Ascending aorta (tissue), 2 donors: Measurements from ENCODE around the gene ANKMY2. TPM values are rescaled to one million over a fixed set of nuclear protein-coding genes. Genes with fewer than 3 reads are reported as not detected.
"Not testable (repeated sequence)": the region's sequence is repeated elsewhere in the genome, so short reads cannot be mapped to it uniquely, and the experiment has no call there.

ENCODE experiments used
- DNase-seq, 2 donors: peaks; one replicate each; pipeline ENCODE4 v3.0.0-alpha.2; 2019; ENCODE audit warnings: low spot score in 2 of 2
- H3K27ac ChIP-seq, 2 donors: fragments of 200-600 bp; sonication (generic); one replicate each; pipeline ENCODE4 v1.5.1; 2016 to 2017; ENCODE audit warnings: mild to moderate bottlenecking in 1 of 2
- H3K27me3 ChIP-seq: fragments of 200-600 bp; sonication (generic); one replicate; pipeline ENCODE4 v1.5.1; 2017
- H3K36me3 ChIP-seq, 2 donors: fragments of 200-600 bp; sonication (generic); one replicate each; pipeline ENCODE4 v1.5.1; 2016
- H3K4me1 ChIP-seq, 2 donors: fragments of 200-600 bp; sonication (generic); one replicate each; pipeline ENCODE4 v1.5.1; 2016 to 2017; ENCODE audit warnings: mild to moderate bottlenecking in 1 of 2
- H3K4me3 ChIP-seq, 2 donors: fragments of 200-600 bp; sonication (generic); one replicate each; pipeline ENCODE4 v1.5.1; 2016 to 2017; ENCODE audit warnings: mild to moderate bottlenecking in 1 of 2
- H3K9me3 ChIP-seq, 2 donors: fragments of 200-600 bp; sonication (generic); one replicate each; pipeline ENCODE4 v1.5.1; 2016
- intact Hi-C: fragments of 100-400 bp; cut with DNase I; formaldehyde crosslinking; loops from one replicate; pipeline ENCODE4 v1.15.1; 2023
- total RNA-seq: library from RNA; depleted of rRNA; stranded (reverse); fragments of >200 nt; gene quantifications from one replicate; pipeline ENCODE4 v1.1.0, GENCODE V29; 2016
- TF ChIP-seq, protein P1 (sequence below), 3 experiments: fragments of 200-600 bp in 2 of 3; fragments of 450-650 bp in 1 of 3; sonication (generic) in 2 of 3; IDR thresholded peaks; one replicate each; pipeline ENCODE4 v1.5.1; 2016 to 2019; ENCODE audit warnings: antibody characterized with exemption in 3 of 3, mild to moderate bottlenecking in 1 of 3, moderate library complexity in 1 of 3

The ANKMY2 gene
- total RNA-seq, 1 donor from 2014 or later: 11.2 TPM

GRCh38 chr7:16685535-16685934 lies 40.0 kb upstream of the ANKMY2 start:
- TF ChIP-seq, protein P1, sequence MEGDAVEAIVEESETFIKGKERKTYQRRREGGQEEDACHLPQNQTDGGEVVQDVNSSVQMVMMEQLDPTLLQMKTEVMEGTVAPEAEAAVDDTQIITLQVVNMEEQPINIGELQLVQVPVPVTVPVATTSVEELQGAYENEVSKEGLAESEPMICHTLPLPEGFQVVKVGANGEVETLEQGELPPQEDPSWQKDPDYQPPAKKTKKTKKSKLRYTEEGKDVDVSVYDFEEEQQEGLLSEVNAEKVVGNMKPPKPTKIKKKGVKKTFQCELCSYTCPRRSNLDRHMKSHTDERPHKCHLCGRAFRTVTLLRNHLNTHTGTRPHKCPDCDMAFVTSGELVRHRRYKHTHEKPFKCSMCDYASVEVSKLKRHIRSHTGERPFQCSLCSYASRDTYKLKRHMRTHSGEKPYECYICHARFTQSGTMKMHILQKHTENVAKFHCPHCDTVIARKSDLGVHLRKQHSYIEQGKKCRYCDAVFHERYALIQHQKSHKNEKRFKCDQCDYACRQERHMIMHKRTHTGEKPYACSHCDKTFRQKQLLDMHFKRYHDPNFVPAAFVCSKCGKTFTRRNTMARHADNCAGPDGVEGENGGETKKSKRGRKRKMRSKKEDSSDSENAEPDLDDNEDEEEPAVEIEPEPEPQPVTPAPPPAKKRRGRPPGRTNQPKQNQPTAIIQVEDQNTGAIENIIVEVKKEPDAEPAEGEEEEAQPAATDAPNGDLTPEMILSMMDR (IDR thresholded peaks at IDR 0.05): no peak
- Histone ChIP-seq H3K9me3 (no peaks in the 10 kb centered on the region), H3K4me1 (no peaks in the 10 kb centered on the region), H3K27ac (no peak overlapping the region), H3K36me3 (peaks cover 0 to 36% of the 10 kb centered on the region in 2 donors), H3K27me3 (no peaks in the 10 kb centered on the region), H3K4me3 (no peak overlapping the region)
- no peak for DNase-seq
- intact Hi-C loops: no loop called here

GRCh38 chr7:16684935-16685334 lies 39.4 kb upstream of the ANKMY2 start:
- Histone ChIP-seq H3K36me3 (peaks cover 0 to 35% of the 10 kb centered on the region in 2 donors), H3K9me3 (no peaks in the 10 kb centered on the region), H3K4me1 (no peaks in the 10 kb centered on the region), H3K4me3 (no peak overlapping the region), H3K27ac (no peak overlapping the region), H3K27me3 (no peaks in the 10 kb centered on the region)
- no peak for DNase-seq
- intact Hi-C loops: no loop called here
- TF ChIP-seq, protein P1 (IDR thresholded peaks at IDR 0.05): no peak

DNA sequence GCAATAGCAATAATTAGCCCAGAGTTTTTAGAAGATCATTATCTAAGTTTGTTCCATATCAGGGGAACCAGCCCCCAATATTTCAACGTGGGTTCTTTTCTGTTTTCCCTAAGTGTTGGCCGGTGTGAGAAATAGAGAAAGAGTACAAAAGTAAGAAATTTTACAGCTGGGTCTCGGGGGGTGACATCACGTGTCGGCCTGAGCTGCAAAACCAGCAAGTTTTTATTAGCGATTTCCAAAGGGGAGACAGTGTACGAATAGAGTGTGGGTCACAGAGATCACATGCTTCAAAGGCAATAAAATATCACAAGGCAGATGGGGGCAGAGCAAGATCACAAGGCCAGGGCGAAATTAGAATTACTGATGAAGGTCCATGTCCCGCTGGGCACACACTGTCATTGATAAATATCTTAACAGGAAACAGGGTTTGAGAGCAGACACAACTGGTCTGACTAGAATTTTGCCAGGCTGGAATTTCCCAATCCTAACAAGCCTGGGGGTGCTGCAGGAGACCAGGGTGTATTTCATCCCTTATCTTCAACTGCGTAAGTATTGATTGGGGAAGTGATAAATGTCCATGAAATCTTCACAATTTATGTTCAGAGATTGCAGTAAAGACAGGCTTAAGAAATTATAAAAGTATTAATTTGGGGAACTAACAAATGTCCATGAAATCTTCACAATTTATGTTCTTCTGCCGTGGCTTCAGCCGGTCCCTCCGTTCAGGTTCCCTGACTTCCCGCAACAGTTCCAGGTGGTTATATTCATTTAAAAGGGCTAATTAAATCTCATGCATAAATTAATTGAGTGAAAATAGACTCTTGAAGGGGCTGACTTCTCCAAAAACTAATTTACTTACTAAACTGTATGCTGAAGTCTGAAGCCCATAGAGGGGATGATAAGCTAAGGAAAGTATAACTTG lies 33.4 kb upstream of the ANKMY2 start:
- intact Hi-C loops, H3K27me3 ChIP-seq, DNase-seq, H3K4me3 ChIP-seq, H3K27ac ChIP-seq, H3K9me3 ChIP-seq, H3K4me1 ChIP-seq: not testable (repeated sequence)
- H3K36me3 ChIP-seq: peaks cover 0 to 45% of the 10 kb centered on the region in 2 donors

GRCh38 chr7:16677978-16678494 lies 32.5 kb upstream of the ANKMY2 start:
- Histone ChIP-seq H3K9me3 (no peaks in the 10 kb centered on the region), H3K36me3 (peaks cover 0 to 38% of the 10 kb centered on the region in 2 donors), H3K27ac (no peak overlapping the region), H3K27me3 (no peaks in the 10 kb centered on the region), H3K4me3 (no peak overlapping the region), H3K4me1 (no peaks in the 10 kb centered on the region)
- no peak for DNase-seq
- intact Hi-C loops: no loop called here
- TF ChIP-seq, protein P1 (IDR thresholded peaks at IDR 0.05): no peak

- TF ChIP-seq, protein P1 (IDR thresholded peaks at IDR 0.05): no peak
- Histone ChIP-seq H3K27me3 (no peaks in the 10 kb centered on the region), H3K27ac (no peak overlapping the region), H3K9me3 (no peaks in the 10 kb centered on the region), H3K4me1 (no peaks in the 10 kb centered on the region), H3K36me3 (peaks cover 0 to 18% of the 10 kb centered on the region in 2 donors), H3K4me3 (no peak overlapping the region)
- no peak for DNase-seq
- intact Hi-C loops: no loop called here
Measured at GRCh38 chr7:16675277-16675676, 29.7 kb upstream of the ANKMY2 start.

- DNase-seq: no peak
- TF ChIP-seq, protein P1 (IDR thresholded peaks at IDR 0.05): no peak
- H3K4me1 ChIP-seq: no peaks in the 10 kb centered on the region
- no peak overlapping the region for H3K27ac ChIP-seq
- H3K9me3 ChIP-seq: no peaks in the 10 kb centered on the region
- H3K27me3 ChIP-seq: no peaks in the 10 kb centered on the region
- peaks cover 0 to 11% of the 10 kb centered on the region in 2 donors for H3K36me3 ChIP-seq
- no peak overlapping the region for H3K4me3 ChIP-seq
- intact Hi-C loops: no loop called here
Measured at GRCh38 chr7:16671811-16672210, 26.3 kb upstream of the ANKMY2 start.
